Lower leg skin (tissue), 4 donors: ENCODE data around the gene BOK. TPM values are rescaled to one million over a fixed set of nuclear protein-coding genes. Genes with fewer than 3 reads are reported as not detected.
A peak's percentile ranks its signal among the peaks of the same experiment; 100 is the strongest.

Experiments
- DNase-seq, 2 donors: peaks; one replicate each; pipeline ENCODE4 v3.0.0-alpha.2; 2019; ENCODE audit warnings: low spot score in 2 of 2
- H3K4me3 ChIP-seq: fragments of 200-600 bp; sonication (generic); 2 replicates; pipeline ENCODE4 v1.5.1; 2017; ENCODE audit warnings: mild to moderate bottlenecking, low read depth; ENCODE audit not compliant: poor library complexity, severe bottlenecking
- CTCF ChIP-seq, 3 donors: fragments of 450-650 bp; IDR thresholded peaks; one replicate each; pipeline ENCODE4 v1.5.1; 2016; ENCODE audit warnings: antibody characterized with exemption in 3 of 3, mild to moderate bottlenecking in 3 of 3, moderate library complexity in 2 of 3
- POLR2A ChIP-seq, 2 donors: fragments of 450-650 bp; IDR thresholded peaks; one replicate each; pipeline ENCODE4 v1.6.1; 2016 to 2017; ENCODE audit warnings: antibody characterized with exemption in 2 of 2, mild to moderate bottlenecking in 1 of 2, moderate library complexity in 1 of 2
- WGBS, 2 donors: methylation state at CpG; one replicate each; pipeline ENCODE4 v1.1.5; 2018; 5-methylcytosine and 5-hydroxymethylcytosine counted together
- intact Hi-C: fragments of 100-400 bp; cut with DNase I; formaldehyde crosslinking; loops from one replicate; pipeline ENCODE4 v1.15.0; 2023; ENCODE audit warnings: low total_unique reads
- total RNA-seq, 4 donors: library from RNA; depleted of rRNA; stranded (reverse); fragments of >200 nt; gene quantifications; one replicate each; pipeline ENCODE4 v1.1.0, GENCODE V29; 2016

Gene BOK
- 10 to 100 TPM; 44.2 to 59.9 (median 54.7) TPM for total RNA-seq

- intact Hi-C loops, result no loop called here
- DNase-seq, result no peak
- TF ChIP-seq CTCF (IDR thresholded peaks at IDR 0.05) (no peak), POLR2A (IDR thresholded peaks at IDR 0.05) (no peak)
- peak within 1 kb of the TSS; percentile 71 for H3K4me3 ChIP-seq
- WGBS, 2 donors, result 1 to 3% methylated on average over 47 to 63 of the region's 98 CpGs
Measured at GRCh38 chr2:241558532-241559322, at the start of gene BOK. TSS of gene BOK (plus strand) at chr2:241558745. CDS start at chr2:241559484, 739 bp downstream.

GRCh38 chr2:241509155-241509784 lies 49.3 kb upstream of the BOK start:
- WGBS, 2 donors, result 16 to 22% methylated on average over 17 of the region's 24 CpGs
- peak overlapping the region; percentile 38 for H3K4me3 ChIP-seq
- intact Hi-C loops, result loop anchor here (10.0 kb wide), 1 partner anchor 376 kb away; no protein-coding TSS in a partner anchor
- no peak for TF ChIP-seq CTCF (IDR thresholded peaks at IDR 0.05)
- no peak for TF ChIP-seq POLR2A (IDR thresholded peaks at IDR 0.05)
- no peak for DNase-seq

- no peak for TF ChIP-seq CTCF (IDR thresholded peaks at IDR 0.05)
- no peak for TF ChIP-seq POLR2A (IDR thresholded peaks at IDR 0.05)
- no peak overlapping the region for H3K4me3 ChIP-seq
- intact Hi-C loops, result no loop called here
- 96% methylated on average over 6 of the region's 6 CpGs for WGBS, 2 donors
- no peak for DNase-seq
Measured at GRCh38 chr2:241511091-241511741, 47.3 kb upstream of the BOK start.

- no peak overlapping the region for H3K4me3 ChIP-seq
- no peak for DNase-seq
- intact Hi-C loops, result no loop called here
- TF ChIP-seq CTCF (IDR thresholded peaks at IDR 0.05) (no peak), POLR2A (IDR thresholded peaks at IDR 0.05) (no peak)
- WGBS, 2 donors, result 66 to 70% methylated on average over 5 of the region's 5 CpGs
Measured at GRCh38 chr2:241514553-241514952, 44.0 kb upstream of the BOK start.

GRCh38 chr2:241514986-241515737 lies 43.4 kb upstream of the BOK start:
- 50 to 55% methylated on average over 10 of the region's 10 CpGs for WGBS, 2 donors
- TF ChIP-seq POLR2A (IDR thresholded peaks at IDR 0.05) (no peak), CTCF (IDR thresholded peaks at IDR 0.05) (no peak)
- intact Hi-C loops, result no loop called here
- H3K4me3 ChIP-seq, result no peak overlapping the region
- no peak for DNase-seq
